AG20443 (cell line): ENCODE measurements around the gene PTPRT.

Experiments used
- DNase-seq: peaks from one replicate; pipeline ENCODE4 v3.0.0; 2012; ENCODE audit warnings: low spot score, mixed read lengths

The PTPRT gene

GRCh38 chr20:42714298-42715141 is 475.2 kb downstream of the PTPRT start:
- no peak for DNase-seq

DNA sequence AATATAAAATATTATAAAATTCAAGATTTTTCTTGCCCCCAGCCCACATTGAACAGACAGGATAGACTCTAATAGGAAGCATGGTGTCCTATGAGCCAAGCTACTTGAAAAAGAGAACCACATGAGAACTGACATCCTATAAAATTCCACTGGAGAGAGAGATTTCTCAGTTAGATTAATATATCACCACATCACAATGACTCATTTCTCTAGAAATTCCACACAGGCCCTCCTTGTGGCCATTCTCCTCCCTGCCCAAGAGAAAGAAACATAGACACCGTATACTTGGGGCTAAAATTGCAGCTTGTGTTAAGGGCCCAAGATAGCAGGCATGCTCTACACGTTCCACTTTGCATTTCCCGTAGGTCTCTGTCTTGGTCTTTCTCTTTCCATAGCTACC is 481.4 kb downstream of the PTPRT start:
- no peak for DNase-seq

GRCh38 chr20:42706759-42707158 is 482.9 kb downstream of the PTPRT start:
- no peak for DNase-seq

GRCh38 chr20:42705550-42705949 is 484.2 kb downstream of the PTPRT start:
- no peak for DNase-seq

DNA sequence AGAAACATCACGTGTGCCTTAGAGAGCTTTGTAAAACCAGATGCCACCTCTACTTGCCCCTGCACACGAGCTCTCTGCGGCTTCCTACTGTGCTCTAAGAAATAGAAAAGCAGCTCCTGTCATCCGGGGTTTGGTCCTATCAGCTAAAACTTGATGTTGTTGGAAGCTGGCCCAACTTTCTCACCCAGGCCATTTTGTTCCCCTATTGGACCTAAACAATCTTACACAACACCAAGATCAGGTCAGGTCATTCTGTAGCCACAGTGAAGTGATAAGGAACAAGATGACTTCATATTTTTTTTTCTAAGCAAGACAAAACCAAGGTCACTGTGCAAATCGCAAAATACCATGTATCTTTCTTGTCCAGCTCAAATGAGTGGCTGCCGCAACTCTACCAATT is 486.0 kb downstream of the PTPRT start:
- no peak for DNase-seq

DNA sequence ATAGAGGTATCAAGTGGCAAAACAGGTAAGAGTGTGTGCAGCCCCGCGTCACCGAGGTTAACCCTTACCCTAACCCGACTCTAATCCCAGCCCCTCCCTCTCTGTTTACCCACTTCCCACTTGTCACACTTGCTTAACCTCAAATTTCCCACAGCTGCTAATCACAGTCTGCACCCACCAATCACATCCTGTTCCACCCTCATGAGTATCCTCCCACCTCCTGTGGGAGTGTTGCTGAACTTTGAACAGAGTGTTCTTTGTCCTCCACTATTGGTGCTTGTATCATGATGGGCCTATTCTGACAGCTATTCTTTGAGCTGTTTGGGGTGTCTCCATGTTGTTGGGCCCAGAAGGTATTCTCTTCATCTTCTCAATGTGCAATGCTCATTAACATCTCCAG is 487.8 kb downstream of the PTPRT start:
- no peak for DNase-seq

DNA sequence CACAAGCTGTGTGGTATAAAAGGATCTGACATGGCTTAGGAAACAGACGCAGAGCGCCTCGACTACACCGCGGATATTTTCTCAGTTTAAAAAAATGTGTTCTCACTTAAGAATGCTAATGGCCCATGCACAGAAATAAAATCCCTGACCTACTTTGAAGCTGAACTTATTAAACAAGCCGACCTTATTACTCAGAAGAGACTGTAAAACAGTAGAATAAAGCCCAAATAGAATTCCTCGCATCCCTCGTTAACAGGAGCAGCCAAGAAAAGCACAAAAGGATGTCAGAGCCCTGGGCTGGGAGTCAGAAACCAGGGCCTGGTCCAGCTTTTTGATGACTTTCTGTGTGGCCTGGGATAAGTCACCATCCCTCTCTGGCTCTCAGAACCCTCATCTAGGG is 489.3 kb downstream of the PTPRT start:
- DNase-seq: no peak

- DNase-seq: no peak
Observed at GRCh38 chr20:42697962-42698361, 491.7 kb downstream of the PTPRT start.

DNA sequence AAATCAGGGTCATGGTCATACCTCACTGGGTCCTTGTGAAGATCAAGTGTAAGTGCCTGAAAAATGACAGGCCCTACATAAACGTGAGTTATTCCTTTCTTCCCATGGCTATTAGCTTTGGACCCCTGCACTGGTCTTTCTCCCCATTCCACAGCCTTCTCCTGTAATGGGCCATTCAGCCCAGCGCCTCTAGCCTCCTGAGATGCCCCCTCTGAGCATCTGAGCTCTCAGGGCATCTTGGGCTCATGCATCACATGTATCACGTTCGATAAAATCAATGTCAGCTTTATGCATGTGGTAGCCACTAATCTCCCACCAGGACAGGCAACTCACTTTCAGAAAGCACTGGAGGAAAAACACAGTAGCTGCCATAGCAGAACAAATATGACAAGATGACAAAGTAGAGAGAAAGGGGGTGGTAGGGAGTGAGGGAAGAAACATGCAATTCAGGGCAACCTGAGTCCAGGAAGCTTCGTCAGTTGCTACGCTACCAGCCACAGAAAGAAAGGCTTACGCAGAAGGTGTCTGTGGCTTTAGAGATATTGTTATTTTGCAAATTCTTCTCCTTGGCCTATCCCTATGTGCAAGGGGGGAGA is 498.8 kb downstream of the PTPRT start:
- DNase-seq: no peak

DNA sequence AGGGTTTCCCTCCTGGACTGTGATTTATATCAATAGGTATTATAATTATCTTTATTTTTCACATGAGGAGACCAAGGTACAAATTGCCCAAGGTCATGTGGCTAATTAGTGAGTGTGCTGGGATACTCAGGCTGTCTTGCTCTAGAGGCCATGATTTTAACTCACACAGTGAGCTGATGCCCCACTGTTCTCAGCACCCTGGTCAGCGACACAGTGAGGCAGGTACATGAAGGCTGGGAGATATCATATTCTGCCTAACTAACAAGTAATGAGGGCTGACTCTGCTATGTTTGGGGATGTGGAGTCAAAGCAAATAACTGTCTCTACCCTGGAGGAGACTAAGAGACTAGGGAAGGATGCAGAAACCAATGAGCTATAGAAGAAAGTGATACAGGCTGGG is 501.1 kb downstream of the PTPRT start:
- no peak for DNase-seq

- no peak for DNase-seq
Observed at GRCh38 chr20:42686057-42686456, 503.6 kb downstream of the PTPRT start.

GRCh38 chr20:42678895-42679294 is 510.8 kb downstream of the PTPRT start:
- DNase-seq: no peak

DNA sequence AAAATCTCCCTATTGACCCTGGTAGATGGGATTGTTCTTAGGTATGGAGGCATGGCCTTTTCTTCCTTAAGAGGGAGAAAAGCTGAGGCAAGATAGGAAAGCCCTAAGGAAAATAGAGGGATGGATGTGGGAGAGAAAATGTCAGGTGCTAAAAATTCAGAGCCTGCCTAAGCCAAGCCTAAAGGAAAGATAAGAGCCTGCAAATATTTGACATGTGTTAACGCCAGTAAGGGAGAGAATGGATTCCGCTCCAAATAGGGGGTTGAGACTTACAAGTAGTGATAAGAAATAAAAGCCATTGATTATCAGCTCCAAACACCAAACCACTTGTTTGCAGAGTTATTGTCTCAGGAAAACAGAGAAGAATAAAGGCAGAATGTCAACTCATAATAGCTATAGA is 533.6 kb downstream of the PTPRT start:
- no peak for DNase-seq

DNA sequence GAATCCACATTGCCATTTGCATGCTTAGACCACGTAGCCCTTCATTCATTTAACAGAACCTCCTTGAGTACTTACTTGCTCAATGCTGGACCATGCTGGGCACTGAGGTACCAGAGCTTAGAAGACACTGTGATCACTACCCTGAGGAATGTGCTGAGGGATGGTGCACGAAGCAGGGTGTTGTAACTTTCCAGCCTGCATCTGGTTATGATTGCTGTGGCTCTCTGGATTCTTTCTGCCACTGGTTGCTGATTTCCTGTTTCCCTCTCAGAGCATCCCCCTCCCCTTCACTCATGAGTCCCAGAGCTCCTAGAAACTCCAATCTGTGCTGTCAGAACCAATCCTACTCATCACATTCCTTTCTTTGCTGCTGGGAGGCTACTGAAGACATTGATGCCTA is 537.4 kb downstream of the PTPRT start:
- DNase-seq: no peak

GRCh38 chr20:42650191-42650746 is 539.4 kb downstream of the PTPRT start:
- no peak for DNase-seq

- DNase-seq: no peak
Observed at GRCh38 chr20:42649748-42650147, 540.0 kb downstream of the PTPRT start.

- no peak for DNase-seq
Observed at GRCh38 chr20:42646250-42646649, 543.5 kb downstream of the PTPRT start.

GRCh38 chr20:42641886-42642285 is 547.8 kb downstream of the PTPRT start:
- DNase-seq: no peak

- no peak for DNase-seq
Observed at GRCh38 chr20:42639140-42639539, 550.6 kb downstream of the PTPRT start.

GRCh38 chr20:42635699-42636411 is 553.9 kb downstream of the PTPRT start:
- no peak for DNase-seq

DNA sequence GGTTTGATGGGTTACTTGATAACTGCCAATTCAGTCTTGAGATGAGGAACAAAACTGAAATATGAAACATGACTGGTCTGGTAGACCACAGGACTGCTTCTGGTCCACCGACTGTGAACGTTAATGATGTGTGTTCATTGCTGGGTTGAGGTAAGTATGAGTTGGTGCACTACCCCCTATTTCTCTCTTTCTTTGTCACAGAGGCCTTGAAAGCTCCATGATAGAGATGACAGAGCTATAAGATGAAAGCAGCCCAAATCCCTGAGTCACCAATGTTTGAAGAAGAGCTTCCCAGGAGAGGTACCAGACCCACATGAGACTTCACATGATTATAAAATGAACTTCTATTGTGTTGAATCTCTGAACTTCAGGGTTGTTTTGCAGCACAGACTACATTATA is 555.5 kb downstream of the PTPRT start:
- no peak for DNase-seq

DNA sequence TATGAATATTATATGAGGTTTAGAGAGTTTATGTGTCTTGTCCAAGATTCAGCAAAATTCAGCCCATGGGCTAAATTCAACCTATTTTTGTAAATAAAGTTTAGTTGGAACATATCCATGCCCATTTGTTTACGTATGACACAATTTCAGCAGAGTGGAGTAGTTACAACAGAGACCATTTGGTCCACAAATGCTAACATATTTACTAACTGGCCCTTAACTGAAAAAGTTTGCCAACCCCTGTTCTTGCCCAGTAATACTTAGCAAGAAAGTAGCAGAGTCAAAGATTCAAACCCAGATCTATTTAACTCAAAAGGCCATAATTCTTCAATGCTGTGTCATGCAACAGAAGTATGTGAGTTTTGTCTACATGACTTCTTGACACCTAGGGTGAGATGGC is 561.0 kb downstream of the PTPRT start:
- no peak for DNase-seq

GRCh38 chr20:42613076-42613475 is 576.6 kb downstream of the PTPRT start:
- DNase-seq: no peak
